ENCODE results near the gene PDE1A.
"Not testable (repeated sequence)": the region's sequence is repeated elsewhere in the genome, so short reads cannot be mapped to it uniquely, and the experiment has no call there.

PDE1A gene

GRCh38 chr2:182280118-182280517, 146.7 kb downstream of the PDE1A start:
- Histone ChIP-seq H3K4me3 (replicated peaks; ENCODE audit: insufficient read depth, low read length) (no peak overlapping the region), H3K27me3 (ENCODE audit: insufficient read depth, poor library complexity, severe bottlenecking) (no peaks in the 10 kb centered on the region), H3K27ac (replicated peaks) (no peak overlapping the region)
- TF ChIP-seq POLR2AphosphoS5 (IDR thresholded peaks at IDR 0.05; ENCODE audit: low read depth) (no peak), SPI1 (IDR thresholded peaks at IDR 0.05; ENCODE audit: borderline replicate concordance, low read depth) (peak; percentile 79; the same call in 1 of the 2 replicates)
- no peak for DNase-seq (ENCODE audit: low read depth in 1 of 2, low spot score in 1 of 2)

GRCh38 chr2:182276662-182277061, 150.2 kb downstream of the PDE1A start:
- H3K27ac ChIP-seq (replicated peaks); DNase-seq (ENCODE audit: low read depth in 1 of 2, low spot score in 1 of 2); H3K4me3 ChIP-seq (replicated peaks; ENCODE audit: insufficient read depth, low read length); H3K27me3 ChIP-seq (ENCODE audit: insufficient read depth, poor library complexity, severe bottlenecking): not testable (repeated sequence)

DNA sequence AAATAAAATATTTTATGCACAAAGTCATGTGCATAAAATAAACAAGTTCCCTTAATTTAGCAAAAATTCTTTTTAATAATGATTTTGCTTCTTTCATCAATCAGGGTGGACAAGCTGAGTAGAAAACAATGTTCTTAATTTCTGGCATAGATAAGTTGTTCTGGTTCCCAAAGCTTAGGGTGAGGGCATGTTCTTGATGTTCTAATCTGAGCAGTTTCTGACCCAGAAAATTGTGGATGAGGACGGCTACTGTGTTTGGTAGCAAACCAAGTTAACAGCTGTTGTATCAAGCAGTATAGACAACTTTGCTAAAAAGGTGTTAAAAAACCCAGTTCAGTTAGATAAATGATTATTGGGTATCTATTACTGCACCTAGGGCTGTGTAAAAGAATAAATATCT, 158.9 kb downstream of the PDE1A start:
- H3K4me3 ChIP-seq (replicated peaks; ENCODE audit: insufficient read depth, low read length), result no peak overlapping the region
- H3K27ac ChIP-seq (replicated peaks), result no peak overlapping the region
- no peaks in the 10 kb centered on the region for H3K27me3 ChIP-seq (ENCODE audit: insufficient read depth, poor library complexity, severe bottlenecking)
- no peak for DNase-seq (ENCODE audit: low read depth in 1 of 2, low spot score in 1 of 2)
- TF ChIP-seq CTCF (IDR thresholded peaks at IDR 0.05; ENCODE audit: insufficient read depth, low read length) (no peak), SPI1 (IDR thresholded peaks at IDR 0.05; ENCODE audit: borderline replicate concordance, low read depth) (no peak), POLR2AphosphoS5 (IDR thresholded peaks at IDR 0.05; ENCODE audit: low read depth) (no peak), GABPA (IDR thresholded peaks at IDR 0.05; ENCODE audit: low read depth) (no peak)
- TF ChIP-seq, protein P1, sequence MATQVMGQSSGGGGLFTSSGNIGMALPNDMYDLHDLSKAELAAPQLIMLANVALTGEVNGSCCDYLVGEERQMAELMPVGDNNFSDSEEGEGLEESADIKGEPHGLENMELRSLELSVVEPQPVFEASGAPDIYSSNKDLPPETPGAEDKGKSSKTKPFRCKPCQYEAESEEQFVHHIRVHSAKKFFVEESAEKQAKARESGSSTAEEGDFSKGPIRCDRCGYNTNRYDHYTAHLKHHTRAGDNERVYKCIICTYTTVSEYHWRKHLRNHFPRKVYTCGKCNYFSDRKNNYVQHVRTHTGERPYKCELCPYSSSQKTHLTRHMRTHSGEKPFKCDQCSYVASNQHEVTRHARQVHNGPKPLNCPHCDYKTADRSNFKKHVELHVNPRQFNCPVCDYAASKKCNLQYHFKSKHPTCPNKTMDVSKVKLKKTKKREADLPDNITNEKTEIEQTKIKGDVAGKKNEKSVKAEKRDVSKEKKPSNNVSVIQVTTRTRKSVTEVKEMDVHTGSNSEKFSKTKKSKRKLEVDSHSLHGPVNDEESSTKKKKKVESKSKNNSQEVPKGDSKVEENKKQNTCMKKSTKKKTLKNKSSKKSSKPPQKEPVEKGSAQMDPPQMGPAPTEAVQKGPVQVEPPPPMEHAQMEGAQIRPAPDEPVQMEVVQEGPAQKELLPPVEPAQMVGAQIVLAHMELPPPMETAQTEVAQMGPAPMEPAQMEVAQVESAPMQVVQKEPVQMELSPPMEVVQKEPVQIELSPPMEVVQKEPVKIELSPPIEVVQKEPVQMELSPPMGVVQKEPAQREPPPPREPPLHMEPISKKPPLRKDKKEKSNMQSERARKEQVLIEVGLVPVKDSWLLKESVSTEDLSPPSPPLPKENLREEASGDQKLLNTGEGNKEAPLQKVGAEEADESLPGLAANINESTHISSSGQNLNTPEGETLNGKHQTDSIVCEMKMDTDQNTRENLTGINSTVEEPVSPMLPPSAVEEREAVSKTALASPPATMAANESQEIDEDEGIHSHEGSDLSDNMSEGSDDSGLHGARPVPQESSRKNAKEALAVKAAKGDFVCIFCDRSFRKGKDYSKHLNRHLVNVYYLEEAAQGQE (IDR thresholded peaks at IDR 0.05; ENCODE audit: insufficient replicate concordance, low read depth), result no peak

GRCh38 chr2:182266909-182267308, 159.9 kb downstream of the PDE1A start:
- no peak overlapping the region for H3K4me3 ChIP-seq (replicated peaks; ENCODE audit: insufficient read depth, low read length)
- no peak for DNase-seq (ENCODE audit: low read depth in 1 of 2, low spot score in 1 of 2)
- no peak overlapping the region for H3K27ac ChIP-seq (replicated peaks)
- no peaks in the 10 kb centered on the region for H3K27me3 ChIP-seq (ENCODE audit: insufficient read depth, poor library complexity, severe bottlenecking)
- TF ChIP-seq GABPA (IDR thresholded peaks at IDR 0.05; ENCODE audit: low read depth) (no peak), POLR2AphosphoS5 (IDR thresholded peaks at IDR 0.05; ENCODE audit: low read depth) (no peak)

DNA sequence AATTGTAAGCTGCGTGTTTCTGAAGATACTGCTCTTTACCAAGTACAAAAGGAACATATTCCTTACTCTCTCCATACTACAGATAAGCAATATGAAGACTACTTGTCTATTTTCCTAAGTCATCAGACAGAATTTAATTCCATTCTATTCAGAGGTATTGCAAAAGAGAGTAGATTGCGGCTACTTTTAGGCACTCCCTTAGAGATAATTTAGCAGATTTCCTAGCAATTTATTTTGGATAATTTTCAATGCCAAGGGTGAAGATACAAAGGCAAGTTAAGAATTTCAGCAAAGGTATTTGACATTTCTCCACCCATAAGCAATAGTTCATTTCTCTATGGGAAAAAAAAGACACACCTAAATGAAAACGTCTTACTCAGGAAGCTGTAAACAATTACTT, 161.1 kb downstream of the PDE1A start:
- DNase-seq (ENCODE audit: low read depth in 1 of 2, low spot score in 1 of 2), result no peak
- TF ChIP-seq SPI1 (IDR thresholded peaks at IDR 0.05; ENCODE audit: borderline replicate concordance, low read depth), result no peak
- TF ChIP-seq CTCF (IDR thresholded peaks at IDR 0.05; ENCODE audit: insufficient read depth, low read length), result no peak
- TF ChIP-seq, protein P1 (IDR thresholded peaks at IDR 0.05; ENCODE audit: insufficient replicate concordance, low read depth), result no peak
- TF ChIP-seq GABPA (IDR thresholded peaks at IDR 0.05; ENCODE audit: low read depth), result no peak
- TF ChIP-seq POLR2AphosphoS5 (IDR thresholded peaks at IDR 0.05; ENCODE audit: low read depth), result no peak
- Histone ChIP-seq H3K4me3 (replicated peaks; ENCODE audit: insufficient read depth, low read length) (no peak overlapping the region), H3K27ac (replicated peaks) (no peak overlapping the region), H3K27me3 (ENCODE audit: insufficient read depth, poor library complexity, severe bottlenecking) (no peaks in the 10 kb centered on the region)

All from HL-60 (cell line).